ENCODE measurements around the gene ATL2. TPM values are rescaled to one million over a fixed set of nuclear protein-coding genes. Genes with fewer than 3 reads are reported as not detected.
"Not testable (repeated sequence)": the region's sequence is repeated elsewhere in the genome, so short reads cannot be mapped to it uniquely, and the experiment has no call there.

The ATL2 gene
- total RNA-seq, 1 experiment from 2014 or later: 62.7 TPM

- DNase-seq (ENCODE audit: low read depth): no peak
These were observed 49.5 kb downstream of the ATL2 start for GRCh38 chr2:38327580-38327979.

- no peak for DNase-seq (ENCODE audit: low read depth)
These were observed 53.5 kb downstream of the ATL2 start for GRCh38 chr2:38323623-38324022.

GRCh38 chr2:38322224-38322914 lies 54.7 kb downstream of the ATL2 start:
- DNase-seq (ENCODE audit: low read depth): no peak

- DNase-seq (ENCODE audit: low read depth): not testable (repeated sequence)
These were observed 57.8 kb downstream of the ATL2 start for GRCh38 chr2:38319240-38319639.

GRCh38 chr2:38317725-38318124 lies 59.3 kb downstream of the ATL2 start:
- no peak for DNase-seq (ENCODE audit: low read depth)

GRCh38 chr2:38315707-38316333 lies 61.3 kb downstream of the ATL2 start:
- DNase-seq (ENCODE audit: low read depth): peak; percentile 59

GRCh38 chr2:38308821-38309220 lies 68.3 kb downstream of the ATL2 start:
- DNase-seq (ENCODE audit: low read depth): no peak

- no peak for DNase-seq (ENCODE audit: low read depth)
These were observed 74.9 kb downstream of the ATL2 start for GRCh38 chr2:38301969-38302702.

- no peak for DNase-seq (ENCODE audit: low read depth)
These were observed 75.6 kb downstream of the ATL2 start for GRCh38 chr2:38301340-38301968.

- DNase-seq (ENCODE audit: low read depth): no peak
These were observed 78.5 kb downstream of the ATL2 start for GRCh38 chr2:38298539-38298938.

- DNase-seq (ENCODE audit: low read depth): no peak
These were observed 80.8 kb downstream of the ATL2 start for GRCh38 chr2:38296197-38296780.

GRCh38 chr2:38294597-38294996 lies 82.5 kb downstream of the ATL2 start:
- peak; percentile 10 for DNase-seq (ENCODE audit: low read depth)

- no peak for DNase-seq (ENCODE audit: low read depth)
These were observed 83.8 kb downstream of the ATL2 start for GRCh38 chr2:38293152-38293865.

GRCh38 chr2:38290332-38290731 lies 86.7 kb downstream of the ATL2 start:
- no peak for DNase-seq (ENCODE audit: low read depth)

GRCh38 chr2:38284971-38285370 lies 92.1 kb downstream of the ATL2 start:
- no peak for DNase-seq (ENCODE audit: low read depth)

- DNase-seq (ENCODE audit: low read depth): no peak
These were observed 95.9 kb downstream of the ATL2 start for GRCh38 chr2:38281095-38281742.

GRCh38 chr2:38279201-38279600 lies 97.9 kb downstream of the ATL2 start:
- peak; percentile 68 for DNase-seq (ENCODE audit: low read depth)

- not testable (repeated sequence) for DNase-seq (ENCODE audit: low read depth)
These were observed 99.0 kb downstream of the ATL2 start for GRCh38 chr2:38278117-38278438.

GRCh38 chr2:38277245-38278116 lies 99.6 kb downstream of the ATL2 start:
- DNase-seq (ENCODE audit: low read depth): no peak

Data from M059J (cell line).